Measurements from ENCODE around the gene STK32C. TPM values are rescaled to one million over a fixed set of nuclear protein-coding genes. Genes with fewer than 3 reads are reported as not detected.

Gene STK32C
- total RNA-seq, 1 experiment from 2014 or later: 16.5 TPM

- no peak for DNase-seq (ENCODE audit: low spot score)
- peaks cover 6% of the 10 kb centered on the region for H3K9me3 ChIP-seq (ENCODE audit: low read depth, low read length, poor library complexity, severe bottlenecking)
- ChIA-PET POLR2A (ENCODE audit: low non-redundant PET) (no interaction called here), CTCF (no interaction called here)
- H3K4me3 ChIP-seq (ENCODE audit: low read depth, low read length, poor library complexity, severe bottlenecking): no peak overlapping the region
- TF ChIP-seq, protein P1, sequence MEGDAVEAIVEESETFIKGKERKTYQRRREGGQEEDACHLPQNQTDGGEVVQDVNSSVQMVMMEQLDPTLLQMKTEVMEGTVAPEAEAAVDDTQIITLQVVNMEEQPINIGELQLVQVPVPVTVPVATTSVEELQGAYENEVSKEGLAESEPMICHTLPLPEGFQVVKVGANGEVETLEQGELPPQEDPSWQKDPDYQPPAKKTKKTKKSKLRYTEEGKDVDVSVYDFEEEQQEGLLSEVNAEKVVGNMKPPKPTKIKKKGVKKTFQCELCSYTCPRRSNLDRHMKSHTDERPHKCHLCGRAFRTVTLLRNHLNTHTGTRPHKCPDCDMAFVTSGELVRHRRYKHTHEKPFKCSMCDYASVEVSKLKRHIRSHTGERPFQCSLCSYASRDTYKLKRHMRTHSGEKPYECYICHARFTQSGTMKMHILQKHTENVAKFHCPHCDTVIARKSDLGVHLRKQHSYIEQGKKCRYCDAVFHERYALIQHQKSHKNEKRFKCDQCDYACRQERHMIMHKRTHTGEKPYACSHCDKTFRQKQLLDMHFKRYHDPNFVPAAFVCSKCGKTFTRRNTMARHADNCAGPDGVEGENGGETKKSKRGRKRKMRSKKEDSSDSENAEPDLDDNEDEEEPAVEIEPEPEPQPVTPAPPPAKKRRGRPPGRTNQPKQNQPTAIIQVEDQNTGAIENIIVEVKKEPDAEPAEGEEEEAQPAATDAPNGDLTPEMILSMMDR (conservative IDR thresholded peaks at IDR 0.05; ENCODE audit: low read depth, low read length): no peak
- no peak for TF ChIP-seq EZH2 (IDR thresholded peaks at IDR 0.05; ENCODE audit: borderline replicate concordance, low read depth, low read length, poor library complexity, severe bottlenecking)
- intact Hi-C loops (cut with micrococcal nuclease; ENCODE audit: unreplicated experiment): no loop called here
- no TSS peak for BruUV-seq (replicated peaks)
- H3K36me3 ChIP-seq (ENCODE audit: insufficient read depth, low read length, poor library complexity, severe bottlenecking): no peaks in the 10 kb centered on the region
- no peaks in the 10 kb centered on the region for H3K27me3 ChIP-seq (replicated peaks; ENCODE audit: insufficient read depth, low read depth, low read length, poor library complexity)
- no peaks in the 10 kb centered on the region for H3K4me1 ChIP-seq (ENCODE audit: insufficient read depth, low read length, poor library complexity, severe bottlenecking)
- H3K27ac ChIP-seq (ENCODE audit: low read depth, low read length, poor library complexity, severe bottlenecking): no peak overlapping the region
These were observed 15.2 kb downstream of the STK32C start for GRCh38 chr10:132292287-132293200.

- BruUV-seq (replicated peaks): no TSS peak
- no peak for DNase-seq (ENCODE audit: low spot score)
- Histone ChIP-seq H3K4me3 (ENCODE audit: low read depth, low read length, poor library complexity, severe bottlenecking) (no peak overlapping the region), H3K27me3 (replicated peaks; ENCODE audit: insufficient read depth, low read depth, low read length, poor library complexity) (no peaks in the 10 kb centered on the region), H3K36me3 (ENCODE audit: insufficient read depth, low read length, poor library complexity, severe bottlenecking) (no peaks in the 10 kb centered on the region), H3K4me1 (ENCODE audit: insufficient read depth, low read length, poor library complexity, severe bottlenecking) (no peaks in the 10 kb centered on the region), H3K27ac (ENCODE audit: low read depth, low read length, poor library complexity, severe bottlenecking) (no peak overlapping the region), H3K9me3 (ENCODE audit: low read depth, low read length, poor library complexity, severe bottlenecking) (peaks cover 6% of the 10 kb centered on the region)
- ChIA-PET CTCF (no interaction called here), POLR2A (ENCODE audit: low non-redundant PET) (no interaction called here)
- TF ChIP-seq EZH2 (IDR thresholded peaks at IDR 0.05; ENCODE audit: borderline replicate concordance, low read depth, low read length, poor library complexity, severe bottlenecking): no peak
- TF ChIP-seq, protein P1 (conservative IDR thresholded peaks at IDR 0.05; ENCODE audit: low read depth, low read length): no peak
- intact Hi-C loops (cut with micrococcal nuclease; ENCODE audit: unreplicated experiment): no loop called here
These were observed 15.9 kb downstream of the STK32C start for GRCh38 chr10:132291826-132292225.

GRCh38 chr10:132290631-132291030 lies 17.1 kb downstream of the STK32C start:
- TF ChIP-seq, protein P1 (conservative IDR thresholded peaks at IDR 0.05; ENCODE audit: low read depth, low read length): no peak
- TF ChIP-seq EZH2 (IDR thresholded peaks at IDR 0.05; ENCODE audit: borderline replicate concordance, low read depth, low read length, poor library complexity, severe bottlenecking): no peak
- intact Hi-C loops (cut with micrococcal nuclease; ENCODE audit: unreplicated experiment): no loop called here
- H3K9me3 ChIP-seq (ENCODE audit: low read depth, low read length, poor library complexity, severe bottlenecking): peaks cover 6% of the 10 kb centered on the region
- H3K27me3 ChIP-seq (replicated peaks; ENCODE audit: insufficient read depth, low read depth, low read length, poor library complexity): no peaks in the 10 kb centered on the region
- no peaks in the 10 kb centered on the region for H3K4me1 ChIP-seq (ENCODE audit: insufficient read depth, low read length, poor library complexity, severe bottlenecking)
- no peak overlapping the region for H3K27ac ChIP-seq (ENCODE audit: low read depth, low read length, poor library complexity, severe bottlenecking)
- ChIA-PET POLR2A (ENCODE audit: low non-redundant PET) (no interaction called here), CTCF (no interaction called here)
- DNase-seq (ENCODE audit: low spot score): no peak
- BruUV-seq (replicated peaks): no TSS peak
- H3K4me3 ChIP-seq (ENCODE audit: low read depth, low read length, poor library complexity, severe bottlenecking): no peak overlapping the region
- H3K36me3 ChIP-seq (ENCODE audit: insufficient read depth, low read length, poor library complexity, severe bottlenecking): no peaks in the 10 kb centered on the region

All from A673 (cell line).